Eye (tissue), 1 donor: ENCODE results near the gene OR2A5.
A peak's percentile ranks its signal among the peaks of the same experiment; 100 is the strongest.
"Not testable (repeated sequence)": the region's sequence is repeated elsewhere in the genome, so short reads cannot be mapped to it uniquely, and the experiment has no call there.

Experiments
- DNase-seq: peaks from one replicate; pipeline ENCODE4 v3.0.0-alpha.2; 2015

Gene OR2A5

DNA sequence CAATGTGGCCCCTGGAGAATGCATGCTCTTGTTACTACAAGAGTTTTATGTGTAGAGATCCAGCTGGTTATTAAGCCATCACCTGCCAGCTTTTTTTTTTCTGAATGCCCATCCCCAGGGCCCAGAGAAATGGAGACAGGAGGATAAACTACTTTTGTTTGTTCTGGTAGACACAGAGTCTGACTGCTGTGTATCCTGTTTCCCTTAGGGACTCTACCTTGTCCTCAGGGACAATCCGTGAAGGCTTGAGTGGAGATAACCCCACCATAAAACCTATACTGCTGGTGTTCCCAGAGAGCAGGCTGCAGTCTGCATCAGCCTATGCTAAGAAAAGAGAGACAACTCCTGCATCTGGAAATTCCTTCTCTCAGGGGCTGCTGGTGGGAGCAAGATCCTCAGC, at the start of gene OR2A5:
OR2A5 (plus strand) TSS at position 301 of the 400 bp plus-strand sequence. CDS start 1,454 bp downstream, outside the sequence.
- no peak for DNase-seq

DNA sequence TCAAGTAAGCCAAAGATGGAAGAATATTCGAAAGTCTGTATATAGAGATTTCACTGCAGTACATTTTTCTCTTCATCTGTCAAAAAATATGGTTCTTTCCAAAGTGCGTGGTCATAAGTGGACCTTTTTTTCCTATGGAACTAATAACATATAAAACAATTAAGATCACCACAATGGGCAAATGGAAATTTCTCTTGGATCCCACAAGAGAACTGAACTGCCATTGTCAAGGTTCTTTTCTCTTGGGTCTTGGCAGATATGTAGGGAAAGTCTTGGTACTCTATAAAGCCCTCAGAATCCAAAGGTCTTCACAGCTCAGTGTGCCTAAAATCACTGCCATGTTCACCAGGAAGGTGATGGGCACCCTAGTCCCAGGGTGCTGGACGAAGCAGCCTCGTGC, 48.7 kb upstream of the OR2A5 start, which contains the start of gene OR6B1:
OR6B1 (plus strand) TSS at position 301 of the 400 bp plus-strand sequence. CDS start 3,677 bp downstream, outside the sequence.
- DNase-seq: no peak

GRCh38 chr7:144001543-144001942, 47.2 kb upstream of the OR2A5 start:
- DNase-seq: no peak

DNA sequence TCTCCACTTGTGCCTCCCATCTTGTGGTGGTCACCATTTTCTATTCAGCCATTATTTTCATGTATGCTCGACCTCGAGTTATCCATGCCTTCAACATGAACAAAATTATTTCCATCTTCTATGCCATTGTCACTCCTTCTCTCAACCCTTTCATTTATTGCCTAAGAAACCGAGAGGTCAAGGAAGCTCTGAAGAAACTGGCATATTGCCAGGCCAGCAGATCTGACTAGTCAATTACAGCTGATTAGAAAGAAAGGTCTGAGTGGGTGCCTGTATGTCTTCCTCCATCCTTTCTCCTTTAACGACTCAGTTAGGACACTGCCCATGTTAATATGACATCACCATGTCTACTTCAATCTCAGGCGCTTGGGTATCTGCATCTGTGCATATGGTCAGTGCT, 44.0 kb upstream of the OR2A5 start:
- no peak for DNase-seq

- DNase-seq: no peak
Measured at GRCh38 chr7:144006029-144006691, 42.6 kb upstream of the OR2A5 start.

DNA sequence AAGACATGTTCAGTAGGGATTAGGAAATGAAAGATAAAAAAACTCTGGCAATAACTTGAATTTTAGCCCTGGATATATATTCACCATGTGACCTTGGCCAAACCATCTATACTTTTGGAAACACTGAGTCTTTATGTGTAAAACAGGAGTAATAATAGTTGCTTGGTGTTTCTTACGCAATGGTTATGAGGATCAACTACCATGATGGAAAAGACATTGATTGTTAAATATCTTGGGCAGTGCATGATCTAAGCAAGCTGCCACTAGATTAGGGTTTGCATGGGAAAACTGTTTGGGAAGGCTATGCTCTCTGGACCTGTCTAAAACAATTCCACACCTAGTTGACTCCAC, 42.1 kb upstream of the OR2A5 start:
- DNase-seq: no peak

DNA sequence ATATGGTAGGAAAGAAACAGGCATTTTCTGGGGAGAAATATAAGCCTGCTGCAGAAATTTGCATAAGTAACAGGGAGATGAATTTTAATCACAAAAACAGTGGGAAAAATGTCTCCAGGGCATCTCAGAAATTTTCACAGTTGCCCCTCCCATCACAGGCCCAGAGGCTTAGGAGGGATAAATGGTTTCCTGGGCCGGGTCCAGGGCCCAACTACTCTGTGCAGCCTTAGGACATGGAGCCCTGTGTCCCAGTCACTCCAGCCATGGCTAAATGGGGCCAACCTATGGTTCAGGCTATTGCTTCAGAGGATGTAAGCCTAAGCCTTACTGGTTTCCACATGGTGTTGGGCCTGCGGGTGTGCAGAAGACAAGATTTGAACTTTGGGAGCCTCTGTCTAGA, 39.4 kb upstream of the OR2A5 start:
- DNase-seq: no peak

DNA sequence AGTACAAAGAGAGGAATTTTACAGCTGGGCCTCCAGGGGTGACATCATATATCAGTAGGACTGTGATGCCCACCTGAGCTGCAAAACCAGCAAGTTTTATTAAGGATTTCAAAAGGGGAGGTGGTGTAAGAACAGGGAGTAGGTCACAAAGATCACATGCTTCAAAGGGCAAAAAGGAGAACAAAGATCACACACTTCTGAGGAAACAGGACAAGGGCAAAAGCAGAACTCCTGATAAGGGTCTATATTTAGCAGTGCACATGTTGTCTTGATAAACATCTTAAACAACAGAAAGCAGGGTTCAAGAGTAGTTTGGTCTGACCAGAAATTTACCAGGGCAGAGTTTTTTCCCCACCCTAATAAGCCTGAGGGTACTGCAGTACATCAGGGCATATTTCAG, 38.7 kb upstream of the OR2A5 start:
- not testable (repeated sequence) for DNase-seq

GRCh38 chr7:144010821-144011220, 37.9 kb upstream of the OR2A5 start:
- not testable (repeated sequence) for DNase-seq

DNA sequence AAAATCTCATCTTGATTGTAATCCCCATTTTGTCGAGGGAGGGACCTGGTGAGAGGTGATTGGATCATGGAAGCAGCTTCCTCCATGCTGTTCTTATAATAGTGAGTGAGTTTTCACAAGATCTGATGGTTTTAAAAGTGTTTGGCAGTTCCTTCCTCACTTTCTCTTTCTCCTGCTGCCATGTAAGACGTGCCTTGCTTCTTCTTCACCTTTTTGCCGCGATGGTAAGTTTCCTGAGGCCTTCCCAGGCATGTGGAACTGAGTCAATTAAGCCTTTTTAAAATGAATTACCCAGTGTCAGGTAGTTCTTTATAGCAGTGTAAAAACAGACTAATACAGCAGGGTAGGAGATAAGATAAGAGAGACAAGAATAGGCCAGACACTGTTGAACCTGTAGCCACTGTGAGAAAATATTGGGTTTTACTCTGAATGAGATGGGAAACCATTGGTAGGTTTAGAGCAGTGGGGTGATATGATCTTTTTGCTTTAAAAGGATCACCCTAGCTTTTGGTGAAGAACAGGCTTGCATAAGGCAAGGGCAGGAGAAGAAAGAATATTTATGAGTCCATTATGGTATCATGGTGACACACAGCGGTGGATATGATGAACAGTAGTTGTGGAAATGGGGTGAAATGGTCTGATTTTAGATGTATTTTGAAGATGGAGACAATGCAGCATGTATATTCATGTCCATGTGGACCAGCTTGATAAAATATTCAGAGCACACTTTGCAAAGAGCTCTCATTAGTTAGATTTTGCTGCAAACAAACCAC, 37.1 kb upstream of the OR2A5 start:
- DNase-seq: no peak

DNA sequence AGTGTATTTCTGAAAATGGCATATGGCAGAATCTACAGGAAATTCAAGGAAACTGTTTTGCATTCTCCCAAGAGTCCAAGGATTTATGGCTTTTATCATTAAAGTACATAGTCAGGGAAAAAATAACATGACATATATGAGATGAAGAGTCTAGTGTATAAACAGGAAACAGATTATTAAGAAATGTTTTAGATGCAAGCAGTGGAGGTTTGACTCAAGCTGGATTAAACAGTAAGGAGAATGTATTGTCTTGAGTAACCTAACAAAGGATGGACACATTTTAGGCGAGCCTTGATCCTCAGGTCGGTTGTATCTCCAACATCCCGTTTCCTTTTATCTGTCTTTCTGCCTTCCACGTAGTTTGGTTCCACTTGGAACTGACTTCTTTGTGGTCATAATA, 30.7 kb upstream of the OR2A5 start:
- no peak for DNase-seq

GRCh38 chr7:144019457-144019856, 29.3 kb upstream of the OR2A5 start:
- no peak for DNase-seq

DNA sequence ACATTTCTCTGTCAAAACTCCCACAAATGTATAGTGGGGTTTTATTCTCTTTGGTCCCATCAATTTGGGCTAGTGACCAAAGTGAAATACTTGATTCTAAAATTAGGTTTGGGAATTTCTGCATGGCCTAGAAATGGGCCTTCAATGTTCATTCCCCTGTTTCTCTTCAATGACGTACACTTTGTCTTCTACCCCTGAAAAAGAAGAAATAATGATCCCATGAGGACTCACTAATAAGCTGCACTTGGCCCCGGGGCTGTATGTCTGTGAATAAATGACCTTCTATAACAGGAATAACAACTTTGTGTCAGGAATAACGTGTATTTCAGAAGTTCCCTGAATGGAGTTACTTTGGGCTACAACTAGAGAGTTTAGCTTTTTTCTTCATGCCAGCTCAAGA, 28.4 kb upstream of the OR2A5 start:
- no peak for DNase-seq

GRCh38 chr7:144022169-144022568, 26.6 kb upstream of the OR2A5 start:
- DNase-seq: no peak

- DNase-seq: no peak
Measured at GRCh38 chr7:144023171-144023827, 25.4 kb upstream of the OR2A5 start.

GRCh38 chr7:144024213-144024612, 24.5 kb upstream of the OR2A5 start:
- DNase-seq: no peak

DNA sequence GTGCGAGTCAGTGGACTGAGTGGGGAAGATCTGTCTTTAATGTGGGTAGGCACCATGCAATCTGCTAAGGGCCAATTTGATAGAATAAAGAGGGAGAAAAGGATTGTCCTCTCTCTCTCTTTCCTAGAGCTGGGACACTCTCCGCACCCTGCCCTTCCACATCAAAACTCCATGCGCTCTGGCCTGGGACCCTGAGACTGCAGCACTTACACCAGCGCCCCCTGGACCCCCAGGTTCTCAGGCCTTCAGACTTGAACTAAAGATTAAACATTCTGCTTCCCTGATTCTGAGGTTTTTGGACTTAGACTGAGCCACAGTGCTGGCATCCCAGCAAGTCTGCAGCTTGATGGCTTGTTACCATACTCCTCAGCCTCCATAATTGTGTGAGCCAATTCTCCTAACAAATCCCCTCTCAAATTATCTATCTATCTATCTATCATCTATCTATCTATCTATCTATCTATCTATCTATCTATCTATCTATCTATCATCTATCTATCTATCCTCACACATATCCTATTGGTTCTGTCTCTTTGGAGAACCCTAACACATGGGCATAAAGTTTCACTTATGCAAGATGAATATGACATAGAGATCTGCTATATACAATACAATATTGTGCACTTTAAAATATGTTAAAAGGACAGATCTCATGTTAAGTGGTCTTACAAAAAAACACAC, 22.4 kb upstream of the OR2A5 start:
- DNase-seq: no peak

GRCh38 chr7:144027070-144027469, 21.7 kb upstream of the OR2A5 start:
- DNase-seq: peak; percentile 32

DNA sequence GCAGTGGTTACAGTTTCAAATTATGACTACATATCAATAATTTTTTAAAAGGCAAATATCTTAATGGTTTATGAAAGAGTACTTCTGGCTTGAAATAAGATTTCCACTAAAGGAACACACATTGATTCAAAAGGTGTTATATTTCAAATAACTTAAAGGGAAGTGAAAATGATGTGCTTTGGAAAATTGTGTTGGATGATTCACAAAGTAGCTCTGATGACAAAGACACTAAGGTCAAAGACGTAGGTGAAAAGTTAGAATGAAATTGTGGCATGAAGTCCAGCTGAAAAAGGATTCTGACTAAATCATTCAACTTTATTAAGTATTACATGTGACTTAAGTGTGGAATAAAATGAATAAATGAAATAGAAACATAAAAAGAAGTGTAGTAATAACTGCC, 20.8 kb upstream of the OR2A5 start:
- DNase-seq: no peak

DNA sequence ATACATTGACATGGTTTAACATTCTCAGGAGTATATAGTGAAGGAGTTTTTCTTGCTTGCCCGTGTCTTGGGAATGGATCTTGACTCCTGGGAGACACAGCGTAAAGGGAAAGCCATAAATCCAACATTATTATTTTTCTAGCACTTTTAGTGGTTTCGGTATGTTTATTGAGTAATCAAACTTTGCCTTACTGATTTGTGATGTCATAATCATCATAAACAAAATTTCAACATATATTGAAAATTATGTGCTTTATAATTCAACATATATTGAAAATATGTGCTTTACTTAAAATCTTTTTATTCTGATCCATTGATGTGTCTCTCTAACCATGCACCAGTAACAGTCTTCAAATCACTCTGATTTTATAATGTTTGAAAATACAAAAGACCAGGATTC, 20.2 kb upstream of the OR2A5 start:
- no peak for DNase-seq

DNA sequence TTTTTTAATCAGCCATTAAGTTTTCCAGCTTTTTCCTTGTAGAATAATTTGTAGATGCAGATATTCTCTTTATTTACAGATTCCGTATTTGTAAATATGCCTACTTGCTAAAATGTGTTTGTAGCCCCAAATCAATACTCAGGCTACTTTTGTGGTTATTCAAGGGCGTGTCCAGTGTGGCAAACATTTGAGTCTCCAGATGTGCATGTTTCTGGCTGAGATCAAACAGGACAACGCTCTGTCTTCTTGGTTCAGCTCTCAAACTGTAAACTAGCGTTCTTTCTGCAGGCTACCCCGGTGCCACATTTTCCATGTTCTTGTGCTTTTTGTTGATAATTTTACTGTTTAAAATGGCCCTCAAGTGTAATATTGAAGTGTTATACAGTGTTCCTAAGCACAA, 16.2 kb upstream of the OR2A5 start:
- DNase-seq: no peak

DNA sequence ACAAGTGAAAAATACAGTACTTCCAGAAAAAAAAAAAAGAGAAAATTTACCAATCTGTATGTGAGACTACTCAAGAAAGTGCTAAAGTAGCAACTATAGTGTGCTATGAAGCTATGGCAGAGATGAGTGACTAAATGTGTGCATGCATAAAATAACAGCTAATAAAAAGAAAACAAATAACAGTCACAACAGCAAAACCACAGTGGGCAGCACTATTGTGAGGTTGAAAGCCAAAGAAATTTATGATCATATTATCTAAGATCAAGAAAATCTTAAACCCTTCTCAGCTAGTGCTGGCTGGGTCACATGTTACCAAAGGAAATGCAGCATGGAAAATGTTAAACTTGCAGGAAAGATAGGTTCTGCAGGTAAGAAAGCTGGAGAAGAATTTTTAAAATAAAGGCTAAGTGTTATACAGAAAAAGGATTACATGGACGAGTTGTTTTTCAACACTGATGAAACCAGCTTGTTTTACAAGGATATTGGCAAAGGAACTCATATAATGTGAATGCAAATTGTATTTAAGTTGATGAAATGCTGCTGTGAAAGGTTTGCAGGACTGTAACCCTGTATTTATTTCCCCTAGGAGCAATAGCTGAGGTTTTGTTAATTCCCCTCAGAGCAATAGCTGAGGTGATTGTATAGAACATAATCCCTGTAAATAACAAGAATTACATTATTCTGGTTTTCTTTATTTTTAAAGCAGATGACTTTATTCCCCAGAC, 15.6 kb upstream of the OR2A5 start:
- DNase-seq: no peak

DNA sequence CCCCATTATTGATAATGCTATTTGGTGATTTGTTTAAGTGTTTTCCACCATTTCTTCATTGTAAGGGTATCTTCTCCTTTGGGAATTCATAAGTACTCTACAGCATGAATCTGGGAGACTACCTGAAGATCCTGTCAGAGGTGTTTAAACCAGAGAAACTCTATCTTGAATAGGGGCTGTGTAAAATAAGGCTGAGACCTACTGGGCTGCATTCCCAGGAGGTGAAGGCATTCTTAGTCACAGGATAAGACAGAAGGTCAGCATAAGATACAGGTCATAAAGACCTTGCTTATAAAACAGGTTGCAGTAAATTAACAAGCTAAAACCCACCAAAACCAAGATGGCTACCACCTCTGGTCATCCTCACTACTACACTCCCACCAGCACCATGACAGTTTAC, 13.4 kb upstream of the OR2A5 start:
- no peak for DNase-seq
